SK-N-SH treated with all-trans-retinoic acid at 6 μM for 48 hours (cell line): ENCODE measurements around the gene CHMP1A.

Experiments
- ATAC-seq: fragments of 200-7000 bp; cut with Tn5 transposase; 3 replicates; pipeline ENCODE4 v1.9.1; 2020; ENCODE audit warnings: mild to moderate bottlenecking, moderate library complexity
- ARNTL ChIP-seq: fragments of 450-650 bp; formaldehyde crosslinking; IDR thresholded peaks from 2 replicates; pipeline ENCODE4 v1.5.0; 2020; ENCODE audit warnings: low read depth, mild to moderate bottlenecking, moderate library complexity, borderline replicate concordance
- BACH2 ChIP-seq: fragments of 250-450 bp; sonication (Bioruptor Pico); IDR thresholded peaks from 2 replicates; pipeline ENCODE4 v1.9.0; 2021; ENCODE audit warnings: mild to moderate bottlenecking, borderline replicate concordance
- CSDC2 ChIP-seq: fragments of 250-450 bp; sonication (Bioruptor Pico); IDR thresholded peaks from 2 replicates; pipeline ENCODE4 v1.5.0; 2020; ENCODE audit warnings: mild to moderate bottlenecking, moderate library complexity
- ISL1 ChIP-seq: fragments of 250-450 bp; sonication (Bioruptor Pico); IDR thresholded peaks from 2 replicates; pipeline ENCODE4 v2.1.2; 2022; ENCODE audit warnings: mild to moderate bottlenecking, moderate library complexity
- OSR1 ChIP-seq: fragments of 250-450 bp; sonication (Bioruptor Pico); IDR thresholded peaks from 2 replicates; pipeline ENCODE4 v1.8.0; 2022; ENCODE audit warnings: moderate library complexity, mild to moderate bottlenecking, inconsistent platforms
- PPARA ChIP-seq: fragments of 250-450 bp; sonication (Bioruptor Pico); IDR thresholded peaks from 2 replicates; pipeline ENCODE4 v1.5.0; 2020; ENCODE audit warnings: mild to moderate bottlenecking, borderline replicate concordance
- RARB ChIP-seq: fragments of 250-450 bp; sonication (Bioruptor Pico); IDR thresholded peaks from 2 replicates; pipeline ENCODE4 v1.8.0; 2021; ENCODE audit warnings: mild to moderate bottlenecking, moderate library complexity
- SNAI2 ChIP-seq: fragments of 250-450 bp; sonication (Bioruptor Pico); IDR thresholded peaks from 2 replicates; pipeline ENCODE4 v1.5.0; 2020; ENCODE audit warnings: mild to moderate bottlenecking, moderate library complexity
- TCF4 ChIP-seq: fragments of 250-450 bp; sonication (Bioruptor Pico); IDR thresholded peaks from 2 replicates; pipeline ENCODE4 v1.8.0; 2021; ENCODE audit warnings: mild to moderate bottlenecking, moderate library complexity, borderline replicate concordance
- TOX ChIP-seq: fragments of 250-450 bp; sonication (Bioruptor Pico); IDR thresholded peaks from 2 replicates; pipeline ENCODE4 v1.8.0; 2021; ENCODE audit warnings: mild to moderate bottlenecking, moderate library complexity, borderline replicate concordance
- ZC3H10 ChIP-seq: fragments of 250-450 bp; sonication (Bioruptor Pico); IDR thresholded peaks from 2 replicates; pipeline ENCODE4 v1.5.1; 2021; ENCODE audit warnings: mild to moderate bottlenecking, moderate library complexity
- ZFP3 ChIP-seq: fragments of 250-450 bp; sonication (Bioruptor Pico); IDR thresholded peaks from 2 replicates; pipeline ENCODE4 v1.5.0; 2020; ENCODE audit warnings: mild to moderate bottlenecking, moderate library complexity
- ZFP30 ChIP-seq: fragments of 450-650 bp; formaldehyde crosslinking; IDR thresholded peaks from 2 replicates; pipeline ENCODE4 v1.5.0; 2022; ENCODE audit warnings: mild to moderate bottlenecking, moderate library complexity
- ZNF565 ChIP-seq: fragments of 450-650 bp; formaldehyde crosslinking; conservative IDR thresholded peaks from 2 replicates; pipeline ENCODE4 v1.5.0; 2020; ENCODE audit warnings: low read depth, mild to moderate bottlenecking, moderate library complexity
- ZNF70 ChIP-seq: fragments of 450-650 bp; formaldehyde crosslinking; IDR thresholded peaks from 2 replicates; pipeline ENCODE4 v1.5.0; 2020; ENCODE audit warnings: mild to moderate bottlenecking, moderate library complexity
- ZNF8 ChIP-seq: fragments of 450-650 bp; formaldehyde crosslinking; IDR thresholded peaks from 2 replicates; pipeline ENCODE4 v1.5.0; 2020; ENCODE audit warnings: mild to moderate bottlenecking, moderate library complexity
- TF ChIP-seq, protein P1 (sequence below): fragments of 250-450 bp; sonication (Bioruptor Pico); IDR thresholded peaks from 2 replicates; pipeline ENCODE4 v1.5.1; 2021; ENCODE audit warnings: mild to moderate bottlenecking, moderate library complexity
- TF ChIP-seq, protein P2 (sequence below): fragments of 250-450 bp; sonication (Bioruptor Pico); IDR thresholded peaks from 2 replicates; pipeline ENCODE4 v1.5.1; 2020; ENCODE audit warnings: low read depth, mild to moderate bottlenecking, moderate library complexity
- TF ChIP-seq, protein P3 (sequence below): fragments of 250-450 bp; sonication (Bioruptor Pico); IDR thresholded peaks from 2 replicates; pipeline ENCODE4 v1.8.0; 2020; ENCODE audit warnings: mild to moderate bottlenecking, moderate library complexity, borderline replicate concordance
- TF ChIP-seq, protein P4 (sequence below): fragments of 250-450 bp; sonication (Bioruptor Pico); IDR thresholded peaks from 2 replicates; pipeline ENCODE4 v1.5.0; 2020; ENCODE audit warnings: mild to moderate bottlenecking, moderate library complexity
- TF ChIP-seq, protein P5 (sequence below): fragments of 250-450 bp; sonication (Bioruptor Pico); IDR thresholded peaks from 2 replicates; pipeline ENCODE4 v1.8.0; 2021; ENCODE audit warnings: low read depth, mild to moderate bottlenecking, moderate library complexity, borderline replicate concordance

CHMP1A gene

DNA sequence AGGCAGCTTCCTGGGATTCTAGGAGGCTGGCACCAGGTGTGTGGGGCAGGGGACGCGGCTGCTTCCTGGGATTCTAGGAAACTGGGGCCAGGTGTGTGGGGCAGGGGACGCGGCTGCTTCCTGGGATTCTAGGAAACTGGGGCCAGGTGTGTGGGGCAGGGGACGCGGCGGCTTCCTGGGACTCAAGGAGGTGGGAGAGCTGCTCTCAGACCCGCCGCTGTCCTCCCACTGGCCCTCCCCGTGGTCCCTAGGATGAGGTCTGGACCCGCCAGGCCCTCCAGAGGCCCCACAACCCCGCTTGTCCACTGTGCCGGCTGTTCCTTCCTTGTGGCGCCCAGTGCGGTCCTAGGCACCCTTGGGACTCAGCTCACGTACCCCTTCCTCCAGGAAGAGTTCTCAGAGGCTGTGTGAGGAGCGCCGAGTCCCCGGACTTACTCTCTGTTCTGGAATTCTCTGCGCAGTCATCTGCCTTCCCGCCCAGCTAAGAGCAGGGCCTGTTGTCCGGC lies 43.5 kb downstream of the CHMP1A start:
- no peak for ATAC-seq
- no peak for TF ChIP-seq ARNTL (CRISPR knock-in tag)
- TF ChIP-seq ZFP3 (CRISPR knock-in tag): no peak
- TF ChIP-seq TOX: no peak
- TF ChIP-seq SNAI2 (CRISPR knock-in tag): no peak
- TF ChIP-seq RARB (CRISPR knock-in tag): no peak
- TF ChIP-seq, protein P1, sequence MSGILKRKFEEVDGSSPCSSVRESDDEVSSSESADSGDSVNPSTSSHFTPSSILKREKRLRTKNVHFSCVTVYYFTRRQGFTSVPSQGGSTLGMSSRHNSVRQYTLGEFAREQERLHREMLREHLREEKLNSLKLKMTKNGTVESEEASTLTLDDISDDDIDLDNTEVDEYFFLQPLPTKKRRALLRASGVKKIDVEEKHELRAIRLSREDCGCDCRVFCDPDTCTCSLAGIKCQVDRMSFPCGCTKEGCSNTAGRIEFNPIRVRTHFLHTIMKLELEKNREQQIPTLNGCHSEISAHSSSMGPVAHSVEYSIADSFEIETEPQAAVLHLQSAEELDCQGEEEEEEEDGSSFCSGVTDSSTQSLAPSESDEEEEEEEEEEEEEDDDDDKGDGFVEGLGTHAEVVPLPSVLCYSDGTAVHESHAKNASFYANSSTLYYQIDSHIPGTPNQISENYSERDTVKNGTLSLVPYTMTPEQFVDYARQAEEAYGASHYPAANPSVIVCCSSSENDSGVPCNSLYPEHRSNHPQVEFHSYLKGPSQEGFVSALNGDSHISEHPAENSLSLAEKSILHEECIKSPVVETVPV: no peak
- no peak for TF ChIP-seq TCF4 (CRISPR knock-in tag)
- no peak for TF ChIP-seq ZFP30 (CRISPR knock-in tag)
- no peak for TF ChIP-seq BACH2 (CRISPR knock-in tag)
- TF ChIP-seq, protein P2, sequence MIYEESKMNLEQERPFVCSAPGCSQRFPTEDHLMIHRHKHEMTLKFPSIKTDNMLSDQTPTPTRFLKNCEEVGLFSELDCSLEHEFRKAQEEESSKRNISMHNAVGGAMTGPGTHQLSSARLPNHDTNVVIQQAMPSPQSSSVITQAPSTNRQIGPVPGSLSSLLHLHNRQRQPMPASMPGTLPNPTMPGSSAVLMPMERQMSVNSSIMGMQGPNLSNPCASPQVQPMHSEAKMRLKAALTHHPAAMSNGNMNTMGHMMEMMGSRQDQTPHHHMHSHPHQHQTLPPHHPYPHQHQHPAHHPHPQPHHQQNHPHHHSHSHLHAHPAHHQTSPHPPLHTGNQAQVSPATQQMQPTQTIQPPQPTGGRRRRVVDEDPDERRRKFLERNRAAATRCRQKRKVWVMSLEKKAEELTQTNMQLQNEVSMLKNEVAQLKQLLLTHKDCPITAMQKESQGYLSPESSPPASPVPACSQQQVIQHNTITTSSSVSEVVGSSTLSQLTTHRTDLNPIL (CRISPR knock-in tag): no peak
- TF ChIP-seq ZNF565 (CRISPR knock-in tag): no peak
- TF ChIP-seq, all 23 proteins: peak for 0

DNA sequence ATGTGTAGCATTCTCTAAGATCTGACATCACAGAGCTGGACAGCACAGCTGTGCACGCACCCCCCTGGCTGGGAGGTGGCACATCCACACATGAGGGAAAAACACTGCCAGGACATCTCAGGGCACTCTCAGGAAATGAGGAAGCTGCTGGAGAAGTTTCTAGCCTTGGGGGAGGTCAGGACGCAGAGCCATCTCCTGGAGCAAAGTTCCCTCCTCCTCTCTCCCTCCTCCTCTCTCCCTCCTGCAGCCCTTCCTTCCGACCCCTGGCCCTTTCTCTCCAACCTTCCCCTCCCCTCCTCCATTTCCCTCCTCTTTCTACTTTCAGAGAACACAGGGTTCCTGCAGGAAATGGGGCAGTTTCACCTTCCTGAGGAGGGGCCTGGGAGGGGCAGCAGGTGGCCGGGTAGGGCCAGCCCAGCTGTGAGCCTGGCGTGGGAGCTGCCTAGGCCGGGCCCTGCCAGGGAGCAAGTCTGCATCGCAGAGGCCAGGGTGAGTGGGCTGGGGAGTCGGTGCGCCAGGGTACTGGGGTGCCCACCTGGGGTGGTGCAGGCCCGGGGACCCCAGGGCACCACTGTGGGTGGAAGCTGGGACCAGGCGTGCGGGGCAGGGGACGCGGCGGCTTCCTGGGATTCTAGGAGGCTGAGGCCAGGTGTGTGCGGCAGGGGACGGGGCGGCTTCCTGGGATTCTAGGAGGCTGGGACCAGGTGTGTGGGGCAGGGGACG lies 44.1 kb downstream of the CHMP1A start, which contains the start of gene DPEP1:
TSS of gene DPEP1 (plus strand) at position 412 of the 723 bp plus-strand sequence. CDS start 16,769 bp downstream, outside the sequence.
- ATAC-seq: no peak
- no peak for TF ChIP-seq TOX
- TF ChIP-seq, protein P3, sequence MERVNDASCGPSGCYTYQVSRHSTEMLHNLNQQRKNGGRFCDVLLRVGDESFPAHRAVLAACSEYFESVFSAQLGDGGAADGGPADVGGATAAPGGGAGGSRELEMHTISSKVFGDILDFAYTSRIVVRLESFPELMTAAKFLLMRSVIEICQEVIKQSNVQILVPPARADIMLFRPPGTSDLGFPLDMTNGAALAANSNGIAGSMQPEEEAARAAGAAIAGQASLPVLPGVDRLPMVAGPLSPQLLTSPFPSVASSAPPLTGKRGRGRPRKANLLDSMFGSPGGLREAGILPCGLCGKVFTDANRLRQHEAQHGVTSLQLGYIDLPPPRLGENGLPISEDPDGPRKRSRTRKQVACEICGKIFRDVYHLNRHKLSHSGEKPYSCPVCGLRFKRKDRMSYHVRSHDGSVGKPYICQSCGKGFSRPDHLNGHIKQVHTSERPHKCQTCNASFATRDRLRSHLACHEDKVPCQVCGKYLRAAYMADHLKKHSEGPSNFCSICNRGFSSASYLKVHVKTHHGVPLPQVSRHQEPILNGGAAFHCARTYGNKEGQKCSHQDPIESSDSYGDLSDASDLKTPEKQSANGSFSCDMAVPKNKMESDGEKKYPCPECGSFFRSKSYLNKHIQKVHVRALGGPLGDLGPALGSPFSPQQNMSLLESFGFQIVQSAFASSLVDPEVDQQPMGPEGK (CRISPR knock-in tag): no peak
- TF ChIP-seq OSR1 (CRISPR knock-in tag): no peak
- no peak for TF ChIP-seq ZNF70
- TF ChIP-seq, protein P1: no peak
- no peak for TF ChIP-seq ZFP3 (CRISPR knock-in tag)
- TF ChIP-seq SNAI2 (CRISPR knock-in tag): no peak
- no peak for TF ChIP-seq PPARA
- TF ChIP-seq ZC3H10 (CRISPR knock-in tag): no peak
- TF ChIP-seq ISL1: no peak
- TF ChIP-seq CSDC2: no peak
- no peak for TF ChIP-seq BACH2 (CRISPR knock-in tag)
- TF ChIP-seq, protein P2 (CRISPR knock-in tag): no peak
- TF ChIP-seq, protein P4, sequence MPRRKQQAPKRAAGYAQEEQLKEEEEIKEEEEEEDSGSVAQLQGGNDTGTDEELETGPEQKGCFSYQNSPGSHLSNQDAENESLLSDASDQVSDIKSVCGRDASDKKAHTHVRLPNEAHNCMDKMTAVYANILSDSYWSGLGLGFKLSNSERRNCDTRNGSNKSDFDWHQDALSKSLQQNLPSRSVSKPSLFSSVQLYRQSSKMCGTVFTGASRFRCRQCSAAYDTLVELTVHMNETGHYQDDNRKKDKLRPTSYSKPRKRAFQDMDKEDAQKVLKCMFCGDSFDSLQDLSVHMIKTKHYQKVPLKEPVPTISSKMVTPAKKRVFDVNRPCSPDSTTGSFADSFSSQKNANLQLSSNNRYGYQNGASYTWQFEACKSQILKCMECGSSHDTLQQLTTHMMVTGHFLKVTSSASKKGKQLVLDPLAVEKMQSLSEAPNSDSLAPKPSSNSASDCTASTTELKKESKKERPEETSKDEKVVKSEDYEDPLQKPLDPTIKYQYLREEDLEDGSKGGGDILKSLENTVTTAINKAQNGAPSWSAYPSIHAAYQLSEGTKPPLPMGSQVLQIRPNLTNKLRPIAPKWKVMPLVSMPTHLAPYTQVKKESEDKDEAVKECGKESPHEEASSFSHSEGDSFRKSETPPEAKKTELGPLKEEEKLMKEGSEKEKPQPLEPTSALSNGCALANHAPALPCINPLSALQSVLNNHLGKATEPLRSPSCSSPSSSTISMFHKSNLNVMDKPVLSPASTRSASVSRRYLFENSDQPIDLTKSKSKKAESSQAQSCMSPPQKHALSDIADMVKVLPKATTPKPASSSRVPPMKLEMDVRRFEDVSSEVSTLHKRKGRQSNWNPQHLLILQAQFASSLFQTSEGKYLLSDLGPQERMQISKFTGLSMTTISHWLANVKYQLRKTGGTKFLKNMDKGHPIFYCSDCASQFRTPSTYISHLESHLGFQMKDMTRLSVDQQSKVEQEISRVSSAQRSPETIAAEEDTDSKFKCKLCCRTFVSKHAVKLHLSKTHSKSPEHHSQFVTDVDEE (CRISPR knock-in tag): no peak
- TF ChIP-seq TCF4 (CRISPR knock-in tag): no peak
- TF ChIP-seq ZNF8 (CRISPR knock-in tag): no peak
- TF ChIP-seq, protein P5, sequence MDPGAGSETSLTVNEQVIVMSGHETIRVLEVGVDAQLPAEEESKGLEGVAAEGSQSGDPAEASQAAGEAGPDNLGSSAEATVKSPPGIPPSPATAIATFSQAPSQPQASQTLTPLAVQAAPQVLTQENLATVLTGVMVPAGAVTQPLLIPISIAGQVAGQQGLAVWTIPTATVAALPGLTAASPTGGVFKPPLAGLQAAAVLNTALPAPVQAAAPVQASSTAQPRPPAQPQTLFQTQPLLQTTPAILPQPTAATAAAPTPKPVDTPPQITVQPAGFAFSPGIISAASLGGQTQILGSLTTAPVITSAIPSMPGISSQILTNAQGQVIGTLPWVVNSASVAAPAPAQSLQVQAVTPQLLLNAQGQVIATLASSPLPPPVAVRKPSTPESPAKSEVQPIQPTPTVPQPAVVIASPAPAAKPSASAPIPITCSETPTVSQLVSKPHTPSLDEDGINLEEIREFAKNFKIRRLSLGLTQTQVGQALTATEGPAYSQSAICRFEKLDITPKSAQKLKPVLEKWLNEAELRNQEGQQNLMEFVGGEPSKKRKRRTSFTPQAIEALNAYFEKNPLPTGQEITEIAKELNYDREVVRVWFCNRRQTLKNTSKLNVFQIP: no peak
- no peak for TF ChIP-seq ZNF565 (CRISPR knock-in tag)
